ENCODE measurements around the gene GOLIM4. TPM values are rescaled to one million over a fixed set of nuclear protein-coding genes. Genes with fewer than 3 reads are reported as not detected.

GOLIM4 gene
- total and polyA plus RNA-seq, 2 experiments from 2014 or later, result 34.4 to 50.5 TPM

- H3K36me3 Mint-ChIP-seq (ENCODE audit: low read depth), result no peaks in the 10 kb centered on the region
- DNase-seq (ENCODE audit: low spot score), result no peak
- no peaks in the 10 kb centered on the region for H3K36me3 ChIP-seq (ENCODE audit: insufficient read depth)
- peaks cover 83% of the 10 kb centered on the region for H3K79me2 ChIP-seq (replicated peaks; ENCODE audit: insufficient read depth)
- peaks cover 3% of the 10 kb centered on the region for H4K20me1 ChIP-seq (replicated peaks; ENCODE audit: insufficient read depth)
- H3K27me3 ChIP-seq (ENCODE audit: insufficient read depth), result no peaks in the 10 kb centered on the region
- H3K27ac ChIP-seq (ENCODE audit: low read depth), result no peak overlapping the region
- 0 out of 2 replicates have a peak overlapping the region, but pooled peaks have one; percentile 4 for H3K27ac Mint-ChIP-seq
- H3K4me1 ChIP-seq (ENCODE audit: insufficient read depth), result no peaks in the 10 kb centered on the region; the same call in 1 of the 2 replicates
- no peaks in the 10 kb centered on the region for H3K9me3 Mint-ChIP-seq
- ATAC-seq, result no peak
- H3K4me3 Mint-ChIP-seq, result no peak overlapping the region
- no peak for TF ChIP-seq ZNF462 (CRISPR knock-in tag; IDR thresholded peaks at IDR 0.05)
- no peak for TF ChIP-seq ZNF331 (CRISPR knock-in tag; IDR thresholded peaks at IDR 0.05; ENCODE audit: low read depth)
- TF ChIP-seq NANOG (IDR thresholded peaks at IDR 0.05; ENCODE audit: borderline replicate concordance), result no peak
- TF ChIP-seq JUNB (IDR thresholded peaks at IDR 0.05; ENCODE audit: unreplicated experiment), result no peak
- TF ChIP-seq ETS1 (IDR thresholded peaks at IDR 0.05), result no peak
- no peak for TF ChIP-seq CTCF (conservative IDR thresholded peaks at IDR 0.05; ENCODE audit: low read depth in 2 of 2)
- no peaks in the 10 kb centered on the region for H3F3A ChIP-seq (replicated peaks; ENCODE audit: low read depth)
- no peak overlapping the region for H3K4me2 ChIP-seq
- no peaks in the 10 kb centered on the region for H3K27me3 Mint-ChIP-seq (ENCODE audit: insufficient read depth, low read depth, poor library complexity)
- no peaks in the 10 kb centered on the region for H3K9me2 ChIP-seq (ENCODE audit: insufficient read depth)
- H3K4me3 ChIP-seq, result no peak overlapping the region
- no peaks in the 10 kb centered on the region; the same call in 2 of the 3 replicates for H3K4me1 Mint-ChIP-seq
- no peak overlapping the region for H2AFZ ChIP-seq
Observed at GRCh38 chr3:168063122-168063521, 32.6 kb downstream of the GOLIM4 start.
